ENCODE data around the gene DHDDS. TPM values are rescaled to one million over a fixed set of nuclear protein-coding genes. Genes with fewer than 3 reads are reported as not detected.

DHDDS gene
- total and polyA plus RNA-seq, 4 experiments from 2014 or later, result 23.3 to 46.2 (median 35.5) TPM

DNA sequence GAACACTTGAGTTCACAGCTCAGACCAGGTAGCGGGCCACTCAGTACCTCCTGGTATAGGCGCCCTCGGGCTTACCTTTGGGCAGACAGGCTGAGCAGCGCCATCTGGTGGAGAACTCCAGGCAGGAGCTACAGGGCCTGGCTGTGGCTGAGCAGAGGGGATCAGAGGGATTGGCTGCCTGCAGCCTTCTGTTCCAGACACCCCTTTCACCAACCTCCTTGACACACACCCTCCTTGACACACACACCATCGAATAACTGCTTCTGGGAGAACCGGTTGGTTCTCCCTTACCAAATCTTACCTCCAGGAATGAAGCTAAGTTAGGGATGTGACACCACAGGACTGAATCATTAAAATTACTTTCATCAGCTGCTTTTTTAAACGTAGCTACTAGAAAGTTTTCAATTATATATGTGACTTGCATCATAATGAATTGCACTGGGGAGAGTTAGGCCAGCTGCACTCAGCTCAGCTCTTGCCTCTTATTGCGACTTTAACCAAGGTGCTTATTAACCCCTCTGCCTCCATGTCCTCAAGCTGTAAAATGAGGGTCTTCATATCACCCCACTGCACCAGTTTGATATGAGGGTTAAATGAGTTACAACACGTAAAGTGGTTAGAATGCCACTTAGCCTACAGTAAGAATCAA, 14.9 kb upstream of the DHDDS start:
- H3K4me1 Mint-ChIP-seq, result peaks cover 0 to 3% (median 0%) of the 10 kb centered on the region in 4 donors
- H3K9me3 ChIP-seq (ENCODE audit: control insufficient read depth in 1 of 2, low read length in 2 of 2), result no peaks in the 10 kb centered on the region
- CTCF ChIA-PET (ENCODE audit: partially characterized antibody), result interaction anchor here (0.6 to 5.2 kb wide), 76 partner anchors 8 to 807 kb away, joined by 3 to 66 read pairs (median 5); partner anchors contain the start of genes C1orf232, CATSPER4, CEP85 and DHDDS
- H3K4me3 ChIP-seq (ENCODE audit: low read length in 2 of 2), result no peak overlapping the region
- no peaks in the 10 kb centered on the region for H3K9me3 Mint-ChIP-seq
- no peaks in the 10 kb centered on the region for H3K4me1 ChIP-seq (ENCODE audit: insufficient read depth, low read length)
- no peaks in the 10 kb centered on the region for H3K36me3 ChIP-seq (ENCODE audit: insufficient read depth, low read length)
- H3K27me3 Mint-ChIP-seq, result peaks cover 12 to 23% of the 10 kb centered on the region in 2 donors
- peak; percentile 76 to 81 (median 78) for DNase-seq
- POLR2A ChIA-PET (ENCODE audit: partially characterized antibody), result interaction anchor here (0.6 to 1.9 kb wide), 13 partner anchors 13 to 247 kb away, joined by 3 to 10 read pairs (median 4); partner anchors contain the start of genes CD52, DHDDS, SH3BGRL3 and ZNF593
- H3K36me3 Mint-ChIP-seq, result no peaks in the 10 kb centered on the region
- no peak overlapping the region for H3K27ac ChIP-seq (ENCODE audit: low read depth, low read length)
- peaks cover 19% of the 10 kb centered on the region for H3K27me3 ChIP-seq (ENCODE audit: insufficient read depth, low read length)
- H3K4me3 Mint-ChIP-seq, result no peak overlapping the region
- no peak overlapping the region for H3K27ac Mint-ChIP-seq
- intact Hi-C loops (cut with micrococcal nuclease), result loop anchor here (1.0 to 2.0 kb wide), 4 partner anchors 9 to 312 kb away; no protein-coding TSS in a partner anchor

DNA sequence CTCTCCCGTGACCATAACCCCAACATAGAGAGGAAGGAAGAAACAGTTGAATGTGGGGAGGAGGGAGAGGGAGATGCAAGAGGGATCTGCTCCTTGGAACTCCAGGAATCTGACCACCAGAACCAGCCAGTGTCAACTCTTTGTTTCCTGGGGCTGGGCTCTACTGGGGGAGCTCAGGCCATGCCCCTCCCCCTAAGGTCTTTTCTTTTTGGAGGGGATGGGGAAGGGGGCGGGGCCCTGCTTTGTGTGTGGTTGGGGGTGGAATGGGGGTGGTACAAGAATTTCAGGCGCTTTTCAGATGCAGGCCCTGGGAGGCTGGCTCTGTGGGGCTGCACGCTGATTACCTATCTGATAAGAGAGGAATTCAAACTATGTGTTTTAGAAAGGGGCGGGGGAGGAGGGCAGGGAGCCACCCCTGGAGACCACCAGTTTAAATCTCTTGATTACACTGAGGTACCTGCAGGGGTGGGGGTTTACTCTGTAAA, 13.2 kb upstream of the DHDDS start:
- Histone ChIP-seq H3K27ac (ENCODE audit: low read depth, low read length) (no peak overlapping the region), H3K4me1 (ENCODE audit: insufficient read depth, low read length) (no peaks in the 10 kb centered on the region), H3K9me3 (ENCODE audit: control insufficient read depth in 1 of 2, low read length in 2 of 2) (no peaks in the 10 kb centered on the region), H3K4me3 (ENCODE audit: low read length in 2 of 2) (no peak overlapping the region), H3K36me3 (ENCODE audit: insufficient read depth, low read length) (no peaks in the 10 kb centered on the region), H3K27me3 (ENCODE audit: insufficient read depth, low read length) (peaks cover 8% of the 10 kb centered on the region)
- Mint-ChIP-seq H3K36me3 (no peaks in the 10 kb centered on the region), H3K9me3 (no peaks in the 10 kb centered on the region), H3K27ac (no peak overlapping the region), H3K4me1 (peaks cover 0 to 3% (median 0%) of the 10 kb centered on the region in 4 donors), H3K27me3 (peaks cover 7 to 11% of the 10 kb centered on the region in 2 donors), H3K4me3 (no peak overlapping the region)
- intact Hi-C loops (cut with micrococcal nuclease), result no loop called here
- DNase-seq, result no peak
- ChIA-PET CTCF (ENCODE audit: partially characterized antibody) (interaction anchor here (0.9 to 5.2 kb wide), 4 partner anchors 25 to 593 kb away, joined by 3 to 57 read pairs (median 25); partner anchors contain the start of gene CEP85), POLR2A (ENCODE audit: partially characterized antibody) (no interaction called here)

DNA sequence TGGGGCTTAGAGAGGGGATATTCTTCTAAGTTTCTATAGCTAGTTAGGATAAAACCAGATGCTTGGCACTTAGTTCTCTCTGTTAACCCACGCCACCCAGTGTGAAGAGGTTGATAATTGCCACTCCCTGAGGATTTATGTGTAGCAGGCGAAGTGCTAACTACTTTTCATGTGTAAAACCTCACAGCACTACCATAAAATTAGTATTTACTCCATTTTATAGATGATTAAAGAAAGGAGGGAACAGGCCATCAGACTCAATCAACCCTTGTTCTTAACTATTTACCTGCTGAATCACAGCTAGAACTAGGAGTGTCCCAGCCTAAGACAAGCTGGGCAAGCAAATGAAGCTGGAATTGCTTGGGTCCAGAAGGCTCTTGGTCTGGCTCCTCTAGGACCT, 12.6 kb upstream of the DHDDS start:
- Histone ChIP-seq H3K27ac (ENCODE audit: low read depth, low read length) (no peak overlapping the region), H3K27me3 (ENCODE audit: insufficient read depth, low read length) (peaks cover 8% of the 10 kb centered on the region), H3K4me3 (ENCODE audit: low read length in 2 of 2) (no peak overlapping the region), H3K9me3 (ENCODE audit: control insufficient read depth in 1 of 2, low read length in 2 of 2) (no peaks in the 10 kb centered on the region), H3K4me1 (ENCODE audit: insufficient read depth, low read length) (no peaks in the 10 kb centered on the region), H3K36me3 (ENCODE audit: insufficient read depth, low read length) (no peaks in the 10 kb centered on the region)
- Mint-ChIP-seq H3K9me3 (no peaks in the 10 kb centered on the region), H3K36me3 (no peaks in the 10 kb centered on the region), H3K27ac (no peak overlapping the region), H3K27me3 (peaks cover 2 to 5% of the 10 kb centered on the region in 2 donors), H3K4me3 (no peak overlapping the region), H3K4me1 (peaks cover 0 to 3% (median 0%) of the 10 kb centered on the region in 4 donors)
- POLR2A ChIA-PET (ENCODE audit: partially characterized antibody), result interaction anchor here (0.9 kb wide), 1 partner anchor 148 kb away, joined by 3 read pairs; no protein-coding TSS in a partner anchor
- intact Hi-C loops (cut with micrococcal nuclease), result no loop called here
- CTCF ChIA-PET (ENCODE audit: partially characterized antibody), result interaction anchor here (0.9 to 5.2 kb wide), 4 partner anchors 55 to 594 kb away, joined by 3 to 57 read pairs (median 7); no protein-coding TSS in a partner anchor
- DNase-seq, result no peak

DNA sequence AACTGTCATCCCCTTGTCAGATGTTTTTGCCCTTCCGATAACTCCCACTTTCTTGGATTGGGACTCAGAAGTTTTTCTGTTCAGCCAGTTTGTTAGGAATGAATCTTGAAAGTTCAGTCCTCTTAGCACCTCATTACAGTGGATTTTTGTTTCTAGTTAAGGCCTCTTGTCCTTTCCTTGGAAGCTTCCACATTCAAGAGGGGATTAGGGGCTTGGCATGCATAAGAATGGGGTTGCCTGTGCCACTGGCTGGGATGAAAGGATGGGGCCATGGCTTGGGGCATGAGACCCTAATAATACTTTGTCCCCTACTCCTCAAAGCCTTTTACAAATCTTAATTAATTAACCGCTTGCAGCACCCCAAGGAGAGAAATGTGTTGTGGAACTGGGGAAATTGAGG, 2.4 kb upstream of the DHDDS start:
- Mint-ChIP-seq H3K9me3 (no peaks in the 10 kb centered on the region), H3K4me1 (peaks cover 10 to 25% (median 17%) of the 10 kb centered on the region in 4 donors), H3K27ac (no peak overlapping the region), H3K27me3 (peaks cover 11 to 13% of the 10 kb centered on the region in 2 donors), H3K4me3 (no peak overlapping the region), H3K36me3 (peaks cover 5 to 9% of the 10 kb centered on the region in 2 donors)
- Histone ChIP-seq H3K4me1 (ENCODE audit: insufficient read depth, low read length) (peaks cover 28% of the 10 kb centered on the region), H3K27me3 (ENCODE audit: insufficient read depth, low read length) (no peaks in the 10 kb centered on the region), H3K27ac (ENCODE audit: low read depth, low read length) (no peak overlapping the region), H3K9me3 (ENCODE audit: control insufficient read depth in 1 of 2, low read length in 2 of 2) (no peaks in the 10 kb centered on the region), H3K4me3 (ENCODE audit: low read length in 2 of 2) (no peak overlapping the region), H3K36me3 (ENCODE audit: insufficient read depth, low read length) (peaks cover 6% of the 10 kb centered on the region)
- intact Hi-C loops (cut with micrococcal nuclease), result no loop called here
- DNase-seq, result no peak
- CTCF ChIA-PET (ENCODE audit: partially characterized antibody), result interaction anchor here (1.3 to 1.5 kb wide), 2 partner anchors 13 to 196 kb away, joined by 5 to 6 read pairs; partner anchors contain the start of gene CEP85
- POLR2A ChIA-PET (ENCODE audit: partially characterized antibody), result no interaction called here

DNA sequence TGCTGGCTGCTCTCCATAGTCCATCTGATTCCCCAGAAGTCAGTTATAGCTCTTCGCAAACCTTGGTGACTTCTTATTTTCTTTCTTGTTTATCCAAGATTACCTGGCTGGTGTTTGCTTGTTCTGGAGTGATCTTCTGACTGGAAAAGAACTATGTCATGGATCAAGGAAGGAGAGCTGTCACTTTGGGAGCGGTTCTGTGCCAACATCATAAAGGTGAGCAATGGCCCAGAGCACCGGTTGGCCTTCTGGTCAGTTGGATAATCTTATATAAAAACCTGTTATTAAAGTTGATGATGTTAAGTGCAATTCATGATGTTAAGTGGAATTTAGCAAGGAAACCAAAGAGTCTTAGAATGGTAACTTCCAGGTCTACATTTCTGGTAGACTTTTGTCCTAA, 672 bp downstream of the DHDDS start:
- Mint-ChIP-seq H3K4me3 (peak overlapping the region; percentile 89 to 98 (median 94)), H3K27me3 (peaks cover 2 to 4% of the 10 kb centered on the region in 2 donors), H3K9me3 (no peaks in the 10 kb centered on the region), H3K36me3 (peaks cover 6 to 11% of the 10 kb centered on the region in 2 donors), H3K27ac (peak overlapping the region; percentile 71 to 98 (median 97)), H3K4me1 (peaks cover 10 to 25% (median 17%) of the 10 kb centered on the region in 4 donors)
- Histone ChIP-seq H3K36me3 (ENCODE audit: insufficient read depth, low read length) (peaks cover 8% of the 10 kb centered on the region), H3K4me3 (ENCODE audit: low read length in 2 of 2) (peak overlapping the region; percentile 85 to 88), H3K27me3 (ENCODE audit: insufficient read depth, low read length) (no peaks in the 10 kb centered on the region), H3K4me1 (ENCODE audit: insufficient read depth, low read length) (peaks cover 28% of the 10 kb centered on the region), H3K27ac (ENCODE audit: low read depth, low read length) (peak overlapping the region; percentile 69), H3K9me3 (ENCODE audit: control insufficient read depth in 1 of 2, low read length in 2 of 2) (no peaks in the 10 kb centered on the region)
- ChIA-PET CTCF (ENCODE audit: partially characterized antibody) (interaction anchor here (0.9 to 2.4 kb wide), 9 partner anchors 12 to 199 kb away, joined by 3 to 19 read pairs (median 4); partner anchors contain the start of genes CEP85, HMGN2 and SH3BGRL3), POLR2A (ENCODE audit: partially characterized antibody) (interaction anchor here (0.6 to 2.6 kb wide), 22 partner anchors 9 to 1481 kb away, joined by 3 to 40 read pairs (median 4); partner anchors contain the start of genes CD52, CEP85, HMGN2 and PAQR7)
- no peak for DNase-seq
- intact Hi-C loops (cut with micrococcal nuclease), result loop anchor here (1.0 kb wide), 2 partner anchors 41 to 68 kb away; no protein-coding TSS in a partner anchor

DNA sequence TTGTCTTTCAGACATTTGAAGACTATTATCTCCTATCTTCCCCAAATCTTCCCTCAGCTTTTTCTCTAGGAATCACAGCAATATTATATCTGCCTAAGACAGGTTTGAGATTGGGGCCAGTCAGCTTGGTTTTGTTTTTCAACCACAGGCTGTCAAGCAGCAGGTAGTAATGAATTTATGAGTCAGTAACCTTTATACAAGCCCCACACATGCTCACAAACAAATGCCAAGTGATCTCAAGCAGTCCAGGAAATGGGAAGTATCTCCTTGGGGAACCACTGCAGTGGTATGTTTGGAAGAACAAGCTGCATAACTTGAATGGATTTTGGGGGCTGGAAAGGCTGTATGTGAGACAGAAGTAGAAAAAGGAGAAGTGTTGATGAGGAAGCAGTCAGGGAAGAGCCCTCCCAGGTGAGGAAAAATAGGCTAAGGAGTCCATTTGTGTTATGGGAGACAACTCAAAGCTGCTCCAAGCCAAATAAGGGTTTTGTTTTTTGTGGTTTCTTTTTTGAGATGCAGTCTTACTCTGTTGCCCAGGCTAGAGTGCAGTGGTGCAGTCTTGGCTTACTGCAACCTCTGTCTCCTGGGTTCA, 2.1 kb downstream of the DHDDS start:
- POLR2A ChIA-PET (ENCODE audit: partially characterized antibody), result interaction anchor here (0.8 to 1.2 kb wide), 2 partner anchors 17 to 67 kb away, joined by 3 read pairs; no protein-coding TSS in a partner anchor
- intact Hi-C loops (cut with micrococcal nuclease), result no loop called here
- peaks cover 28% of the 10 kb centered on the region for H3K4me1 ChIP-seq (ENCODE audit: insufficient read depth, low read length)
- H3K4me3 ChIP-seq (ENCODE audit: low read length in 2 of 2), result no peak overlapping the region
- H3K27ac ChIP-seq (ENCODE audit: low read depth, low read length), result no peak overlapping the region
- H3K9me3 Mint-ChIP-seq, result no peaks in the 10 kb centered on the region
- peaks cover 23% of the 10 kb centered on the region for H3K36me3 ChIP-seq (ENCODE audit: insufficient read depth, low read length)
- H3K27me3 Mint-ChIP-seq, result peaks cover 2 to 4% of the 10 kb centered on the region in 2 donors
- peaks cover 14 to 24% of the 10 kb centered on the region in 2 donors for H3K36me3 Mint-ChIP-seq
- H3K4me3 Mint-ChIP-seq, result peak overlapping the region in 1 of 8 donors; percentile 17
- CTCF ChIA-PET (ENCODE audit: partially characterized antibody), result interaction anchor here (1.3 to 1.9 kb wide), 2 partner anchors 17 to 149 kb away, joined by 3 to 8 read pairs; no protein-coding TSS in a partner anchor
- no peak for DNase-seq
- no peaks in the 10 kb centered on the region for H3K9me3 ChIP-seq (ENCODE audit: control insufficient read depth in 1 of 2, low read length in 2 of 2)
- H3K27me3 ChIP-seq (ENCODE audit: insufficient read depth, low read length), result no peaks in the 10 kb centered on the region
- peak overlapping the region in 4 of 7 donors; percentile 42 to 60 (median 46) for H3K27ac Mint-ChIP-seq
- H3K4me1 Mint-ChIP-seq, result peaks cover 10 to 25% (median 17%) of the 10 kb centered on the region in 4 donors
